Osteocyte (in vitro differentiated cells): ENCODE measurements around the gene ZBTB14. TPM values are rescaled to one million over a fixed set of nuclear protein-coding genes. Genes with fewer than 3 reads are reported as not detected.

Experiments
- DNase-seq: peaks from one replicate; pipeline ENCODE4 v3.0.0; 2021; ENCODE audit warnings: mixed read lengths; ENCODE audit not compliant: unreplicated experiment; ENCODE audit errors: extremely low spot score
- H3K27ac Mint-ChIP-seq: one replicate; pipeline ENCODE4 v1.8.0; 2021; ENCODE audit warnings: mild to moderate bottlenecking, mixed read lengths; ENCODE audit not compliant: unreplicated experiment
- H3K27me3 Mint-ChIP-seq: one replicate; pipeline ENCODE4 v1.8.0; 2021; ENCODE audit warnings: mixed read lengths; ENCODE audit not compliant: unreplicated experiment
- H3K36me3 Mint-ChIP-seq: one replicate; pipeline ENCODE4 v1.8.0; 2021; ENCODE audit warnings: mixed read lengths; ENCODE audit not compliant: unreplicated experiment
- H3K4me1 Mint-ChIP-seq: one replicate; pipeline ENCODE4 v1.8.0; 2021; ENCODE audit warnings: mixed read lengths; ENCODE audit not compliant: unreplicated experiment
- H3K4me3 Mint-ChIP-seq: one replicate; pipeline ENCODE4 v1.8.0; 2021; ENCODE audit warnings: mild to moderate bottlenecking, moderate library complexity, mixed read lengths; ENCODE audit not compliant: unreplicated experiment
- H3K9me3 Mint-ChIP-seq: one replicate; pipeline ENCODE4 v1.8.0; 2021; ENCODE audit warnings: mixed read lengths; ENCODE audit not compliant: unreplicated experiment
- total RNA-seq: library from RNA; stranded (reverse); gene quantifications from 2 replicates; pipeline ENCODE4 v1.2.1, GENCODE V29; 2021
- TF ChIP-seq, protein P1 (sequence below): fragments of 200-600 bp; sonication (generic); IDR thresholded peaks from 2 replicates; pipeline ENCODE4 v1.5.0; 2021; ENCODE audit warnings: antibody characterized with exemption, mild to moderate bottlenecking, moderate library complexity

ZBTB14 gene
- total RNA-seq, 1 donor from 2014 or later: 14.4 TPM

DNA sequence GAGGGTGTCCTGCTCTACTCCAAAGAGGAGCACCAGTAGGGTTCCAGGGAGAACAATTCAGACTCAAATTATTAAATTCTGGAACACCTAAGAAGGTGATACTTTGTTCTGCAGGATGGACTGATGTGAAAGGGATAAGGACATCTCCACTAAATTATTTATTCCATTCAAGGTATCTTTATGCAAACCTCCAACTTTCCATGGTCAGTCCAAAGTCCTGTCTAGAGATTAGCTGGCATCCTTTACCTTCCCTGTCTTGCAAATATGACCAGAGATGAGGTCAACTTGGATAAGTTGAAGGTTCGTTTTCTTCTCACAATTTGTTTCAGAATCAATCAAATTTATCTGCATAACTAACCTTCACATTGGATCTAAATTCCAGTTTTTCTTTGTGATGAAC, 8.7 kb upstream of the ZBTB14 start:
- TF ChIP-seq, protein P1, sequence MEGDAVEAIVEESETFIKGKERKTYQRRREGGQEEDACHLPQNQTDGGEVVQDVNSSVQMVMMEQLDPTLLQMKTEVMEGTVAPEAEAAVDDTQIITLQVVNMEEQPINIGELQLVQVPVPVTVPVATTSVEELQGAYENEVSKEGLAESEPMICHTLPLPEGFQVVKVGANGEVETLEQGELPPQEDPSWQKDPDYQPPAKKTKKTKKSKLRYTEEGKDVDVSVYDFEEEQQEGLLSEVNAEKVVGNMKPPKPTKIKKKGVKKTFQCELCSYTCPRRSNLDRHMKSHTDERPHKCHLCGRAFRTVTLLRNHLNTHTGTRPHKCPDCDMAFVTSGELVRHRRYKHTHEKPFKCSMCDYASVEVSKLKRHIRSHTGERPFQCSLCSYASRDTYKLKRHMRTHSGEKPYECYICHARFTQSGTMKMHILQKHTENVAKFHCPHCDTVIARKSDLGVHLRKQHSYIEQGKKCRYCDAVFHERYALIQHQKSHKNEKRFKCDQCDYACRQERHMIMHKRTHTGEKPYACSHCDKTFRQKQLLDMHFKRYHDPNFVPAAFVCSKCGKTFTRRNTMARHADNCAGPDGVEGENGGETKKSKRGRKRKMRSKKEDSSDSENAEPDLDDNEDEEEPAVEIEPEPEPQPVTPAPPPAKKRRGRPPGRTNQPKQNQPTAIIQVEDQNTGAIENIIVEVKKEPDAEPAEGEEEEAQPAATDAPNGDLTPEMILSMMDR: no peak
- no peaks in the 10 kb centered on the region for H3K9me3 Mint-ChIP-seq
- no peak for DNase-seq
- H3K27me3 Mint-ChIP-seq: peaks cover 51% of the 10 kb centered on the region
- H3K27ac Mint-ChIP-seq: no peak overlapping the region
- H3K4me1 Mint-ChIP-seq: no peaks in the 10 kb centered on the region
- H3K36me3 Mint-ChIP-seq: no peaks in the 10 kb centered on the region
- no peak overlapping the region for H3K4me3 Mint-ChIP-seq

DNA sequence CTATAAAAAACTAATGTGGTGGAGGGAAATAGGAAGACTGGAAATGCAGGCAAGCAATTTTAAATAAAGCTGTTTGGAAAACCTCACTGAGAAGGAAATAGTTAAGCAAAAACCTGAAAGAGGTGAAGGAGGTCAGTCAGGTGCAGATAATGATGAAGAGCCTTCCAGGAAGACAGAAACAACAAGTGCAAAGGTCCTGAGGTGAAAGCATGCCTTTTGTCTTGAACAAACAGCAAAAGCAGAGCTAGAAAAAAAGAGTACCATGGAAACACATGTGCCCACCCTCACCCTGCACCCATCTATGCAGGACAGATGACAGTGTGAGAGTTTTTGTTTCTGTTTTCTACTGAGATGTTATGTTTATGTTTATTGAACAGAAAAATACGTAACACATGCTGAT, 8.1 kb upstream of the ZBTB14 start:
- Mint-ChIP-seq H3K4me1 (no peaks in the 10 kb centered on the region), H3K27ac (no peak overlapping the region), H3K36me3 (no peaks in the 10 kb centered on the region), H3K9me3 (no peaks in the 10 kb centered on the region), H3K4me3 (no peak overlapping the region), H3K27me3 (peaks cover 55% of the 10 kb centered on the region)
- no peak for DNase-seq
- TF ChIP-seq, protein P1: no peak

DNA sequence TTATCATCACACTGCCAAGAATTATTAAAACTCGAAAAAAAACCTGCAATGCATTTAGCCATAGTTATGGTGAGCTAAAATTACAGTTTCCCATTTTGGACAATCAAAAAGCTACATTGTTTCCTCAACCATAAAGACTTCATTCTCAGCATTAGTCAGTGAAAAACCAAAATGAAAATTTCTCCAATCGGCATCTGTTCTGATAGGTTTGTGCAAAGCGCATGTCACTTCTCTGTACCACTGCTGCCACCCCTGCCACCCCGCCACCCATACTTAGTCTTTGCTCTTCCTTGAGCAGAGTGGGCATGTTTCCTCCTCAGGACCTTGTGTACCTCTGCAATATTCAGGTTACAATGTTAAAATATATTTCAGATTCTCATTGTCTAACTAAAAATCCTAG, 7.1 kb upstream of the ZBTB14 start:
- no peaks in the 10 kb centered on the region for H3K9me3 Mint-ChIP-seq
- H3K4me3 Mint-ChIP-seq: no peak overlapping the region
- TF ChIP-seq, protein P1: no peak
- DNase-seq: no peak
- no peaks in the 10 kb centered on the region for H3K36me3 Mint-ChIP-seq
- H3K27ac Mint-ChIP-seq: no peak overlapping the region
- H3K27me3 Mint-ChIP-seq: peaks cover 58% of the 10 kb centered on the region
- H3K4me1 Mint-ChIP-seq: no peaks in the 10 kb centered on the region

GRCh38 chr18:5300476-5301010, 5.0 kb upstream of the ZBTB14 start:
- H3K27ac Mint-ChIP-seq: no peak overlapping the region
- H3K27me3 Mint-ChIP-seq: peaks cover 54% of the 10 kb centered on the region
- H3K4me1 Mint-ChIP-seq: peaks cover 5% of the 10 kb centered on the region

DNA sequence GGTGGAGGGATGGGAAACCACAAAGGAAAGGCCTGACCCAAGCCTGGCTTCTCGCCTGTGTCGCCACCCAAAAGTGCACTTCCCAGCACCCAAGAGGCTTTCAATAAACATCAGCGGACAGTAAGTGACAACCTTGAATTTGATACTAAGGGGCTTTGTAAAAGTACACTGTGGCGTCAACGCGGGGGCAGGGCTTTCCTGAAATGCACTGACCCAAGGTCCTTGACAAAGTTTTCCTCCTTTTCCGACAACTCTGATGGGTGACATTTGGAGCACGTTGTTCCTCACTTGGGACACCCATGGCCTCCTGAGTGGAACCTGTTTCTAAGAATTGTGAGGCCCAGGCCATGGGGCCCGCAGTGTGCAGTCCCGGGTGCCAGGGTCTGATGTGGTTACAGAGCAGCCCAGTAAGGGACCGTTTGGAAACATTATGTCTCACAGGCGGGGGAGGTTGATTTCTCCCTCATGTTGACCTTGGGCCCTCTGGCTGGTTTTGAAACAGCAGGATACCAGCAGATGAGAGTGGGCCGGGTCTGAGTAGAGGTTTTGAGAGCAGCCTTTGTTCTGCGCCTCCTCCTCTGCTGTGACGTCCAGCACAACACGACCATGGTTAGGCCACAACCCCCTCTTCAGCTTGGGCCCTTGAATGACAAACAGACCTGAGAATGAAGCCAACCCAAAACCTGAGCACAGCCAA, 2.8 kb upstream of the ZBTB14 start:
- TF ChIP-seq, protein P1: no peak
- Mint-ChIP-seq H3K4me3 (no peak overlapping the region), H3K9me3 (no peaks in the 10 kb centered on the region), H3K36me3 (no peaks in the 10 kb centered on the region), H3K4me1 (peaks cover 16% of the 10 kb centered on the region), H3K27me3 (peaks cover 42% of the 10 kb centered on the region), H3K27ac (no peak overlapping the region)
- DNase-seq: no peak

More at GRCh38 chr18:5300476-5301010, 5.0 kb upstream of the ZBTB14 start:
- Mint-ChIP-seq H3K4me3 (no peak overlapping the region), H3K36me3 (no peaks in the 10 kb centered on the region), H3K9me3 (no peaks in the 10 kb centered on the region)
- TF ChIP-seq, protein P1: no peak
- no peak for DNase-seq
